ENCODE results near the gene ST8SIA4.

- TF ChIP-seq CTCF (IDR thresholded peaks at IDR 0.05) (no peak), POLR2A (IDR thresholded peaks at IDR 0.05) (no peak)
Observed at GRCh38 chr5:100842080-100842479, 61.0 kb downstream of the ST8SIA4 start.

All from heart left ventricle (tissue), 13 donors.